ENCODE data around the gene DOCK1. TPM values are rescaled to one million over a fixed set of nuclear protein-coding genes. Genes with fewer than 3 reads are reported as not detected.

The DOCK1 gene
- total RNA-seq, 1 donor from 2014 or later, result 72.6 TPM

DNA sequence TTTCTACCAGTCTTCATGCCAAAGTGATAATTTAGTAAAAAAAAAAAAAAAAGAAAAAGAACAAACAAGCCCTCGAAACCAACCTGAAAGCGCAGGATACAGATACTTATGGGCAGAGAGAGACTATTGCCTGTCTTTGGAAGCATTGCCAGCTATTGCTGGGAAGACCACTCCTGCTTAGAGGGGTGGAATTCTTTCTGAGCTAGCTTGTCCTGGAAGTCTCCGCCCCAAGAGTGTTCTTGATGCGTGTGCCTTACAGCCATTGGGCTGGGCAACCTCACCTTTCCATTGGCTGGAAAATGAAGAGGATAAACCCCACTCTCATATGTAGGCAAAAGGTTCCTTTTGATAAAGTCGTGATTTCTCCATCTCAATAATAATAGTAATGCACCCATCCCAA is 311.0 kb downstream of the DOCK1 start:
- Mint-ChIP-seq H3K27ac (no peak overlapping the region), H3K4me1 (peaks cover 14% of the 10 kb centered on the region), H3K4me3 (no peak overlapping the region), H3K36me3 (no peaks in the 10 kb centered on the region), H3K9me3 (peaks cover 3% of the 10 kb centered on the region), H3K27me3 (ENCODE audit: insufficient read depth, low read depth) (no peaks in the 10 kb centered on the region)
- H3K79me2 ChIP-seq (ENCODE audit: low read depth), result no peaks in the 10 kb centered on the region
- no peaks in the 10 kb centered on the region for H3K27me3 ChIP-seq
- H3K36me3 ChIP-seq, result no peaks in the 10 kb centered on the region
- H3F3A ChIP-seq (ENCODE audit: low read depth), result peaks cover 3% of the 10 kb centered on the region
- no peak overlapping the region for H3K4me3 ChIP-seq
- H3K4me1 ChIP-seq, result peaks cover 10% of the 10 kb centered on the region
- no peak for TF ChIP-seq EZH2 (IDR thresholded peaks at IDR 0.05)
- no peak for TF ChIP-seq EZH2phosphoT487 (IDR thresholded peaks at IDR 0.05)
- TF ChIP-seq, protein P1, sequence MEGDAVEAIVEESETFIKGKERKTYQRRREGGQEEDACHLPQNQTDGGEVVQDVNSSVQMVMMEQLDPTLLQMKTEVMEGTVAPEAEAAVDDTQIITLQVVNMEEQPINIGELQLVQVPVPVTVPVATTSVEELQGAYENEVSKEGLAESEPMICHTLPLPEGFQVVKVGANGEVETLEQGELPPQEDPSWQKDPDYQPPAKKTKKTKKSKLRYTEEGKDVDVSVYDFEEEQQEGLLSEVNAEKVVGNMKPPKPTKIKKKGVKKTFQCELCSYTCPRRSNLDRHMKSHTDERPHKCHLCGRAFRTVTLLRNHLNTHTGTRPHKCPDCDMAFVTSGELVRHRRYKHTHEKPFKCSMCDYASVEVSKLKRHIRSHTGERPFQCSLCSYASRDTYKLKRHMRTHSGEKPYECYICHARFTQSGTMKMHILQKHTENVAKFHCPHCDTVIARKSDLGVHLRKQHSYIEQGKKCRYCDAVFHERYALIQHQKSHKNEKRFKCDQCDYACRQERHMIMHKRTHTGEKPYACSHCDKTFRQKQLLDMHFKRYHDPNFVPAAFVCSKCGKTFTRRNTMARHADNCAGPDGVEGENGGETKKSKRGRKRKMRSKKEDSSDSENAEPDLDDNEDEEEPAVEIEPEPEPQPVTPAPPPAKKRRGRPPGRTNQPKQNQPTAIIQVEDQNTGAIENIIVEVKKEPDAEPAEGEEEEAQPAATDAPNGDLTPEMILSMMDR (IDR thresholded peaks at IDR 0.05), result no peak
- H3K9me3 ChIP-seq (ENCODE audit: low read depth), result no peaks in the 10 kb centered on the region
- no peak overlapping the region for H3K27ac ChIP-seq
- H3K4me2 ChIP-seq, result peak overlapping the region; percentile 12
- H3K9ac ChIP-seq, result no peak overlapping the region
- H4K20me1 ChIP-seq (ENCODE audit: low read depth), result no peaks in the 10 kb centered on the region
- H2AFZ ChIP-seq (replicated peaks), result no peak overlapping the region
- DNase-seq (ENCODE audit: low spot score), result no peak

DNA sequence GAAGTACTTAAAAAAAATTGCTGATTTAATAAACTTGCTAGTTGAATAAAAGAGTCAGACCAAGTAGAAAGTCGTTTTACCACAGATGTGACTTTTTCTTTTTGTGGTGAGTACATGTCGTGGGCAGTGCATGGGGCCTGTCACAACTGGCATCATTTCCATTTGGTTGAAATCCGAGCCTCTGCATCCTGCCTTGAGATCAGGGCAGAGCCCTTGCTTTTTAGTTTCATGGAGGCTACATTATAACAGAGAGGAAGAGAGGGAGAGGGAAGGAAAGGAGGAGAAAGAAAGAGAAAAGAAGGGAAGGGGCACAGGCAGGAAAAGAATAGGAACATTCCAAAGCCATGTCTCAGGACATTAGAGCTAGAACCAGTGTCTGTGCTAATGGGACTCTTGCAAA is 311.6 kb downstream of the DOCK1 start:
- no peaks in the 10 kb centered on the region for H3K27me3 ChIP-seq
- no peak overlapping the region for H3K27ac ChIP-seq
- H3K4me2 ChIP-seq, result no peak overlapping the region
- H3K4me1 Mint-ChIP-seq, result peaks cover 14% of the 10 kb centered on the region
- H3K9ac ChIP-seq, result no peak overlapping the region
- H2AFZ ChIP-seq (replicated peaks), result no peak overlapping the region
- no peaks in the 10 kb centered on the region for H3K9me3 ChIP-seq (ENCODE audit: low read depth)
- no peaks in the 10 kb centered on the region for H3K36me3 Mint-ChIP-seq
- H3F3A ChIP-seq (ENCODE audit: low read depth), result peaks cover 3% of the 10 kb centered on the region
- no peak overlapping the region for H3K4me3 ChIP-seq
- no peaks in the 10 kb centered on the region for H3K79me2 ChIP-seq (ENCODE audit: low read depth)
- no peaks in the 10 kb centered on the region for H3K27me3 Mint-ChIP-seq (ENCODE audit: insufficient read depth, low read depth)
- H4K20me1 ChIP-seq (ENCODE audit: low read depth), result no peaks in the 10 kb centered on the region
- TF ChIP-seq EZH2phosphoT487 (IDR thresholded peaks at IDR 0.05) (no peak), EZH2 (IDR thresholded peaks at IDR 0.05) (no peak)
- TF ChIP-seq, protein P1 (IDR thresholded peaks at IDR 0.05), result no peak
- H3K4me3 Mint-ChIP-seq, result no peak overlapping the region
- peaks cover 10% of the 10 kb centered on the region for H3K4me1 ChIP-seq
- H3K27ac Mint-ChIP-seq, result no peak overlapping the region
- no peak for DNase-seq (ENCODE audit: low spot score)
- no peaks in the 10 kb centered on the region for H3K36me3 ChIP-seq
- H3K9me3 Mint-ChIP-seq, result peaks cover 3% of the 10 kb centered on the region

DNA sequence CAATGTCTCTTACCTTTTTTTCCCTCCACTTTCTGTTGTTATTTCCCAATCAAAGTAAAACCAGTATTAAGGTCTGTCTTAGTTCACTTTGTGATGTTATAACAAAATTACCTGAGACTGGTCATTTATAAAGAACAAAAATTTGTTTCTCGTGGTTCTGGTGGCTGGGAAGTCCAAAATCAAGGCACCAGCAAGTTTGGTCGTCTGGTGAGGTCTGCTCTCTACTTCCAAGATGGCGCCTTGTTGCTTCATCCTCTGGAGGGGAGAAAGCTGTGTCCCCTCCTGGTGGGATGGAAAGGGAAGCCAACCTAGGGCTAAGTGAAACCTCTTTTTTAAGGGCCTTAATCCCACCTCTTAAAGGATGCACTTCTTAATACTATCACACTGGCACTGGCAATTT is 313.4 kb downstream of the DOCK1 start:
- H3K36me3 Mint-ChIP-seq, result no peaks in the 10 kb centered on the region
- peaks cover 3% of the 10 kb centered on the region for H3K9me3 Mint-ChIP-seq
- peaks cover 14% of the 10 kb centered on the region for H3K4me1 Mint-ChIP-seq

More for the DNA sequence above, 313.4 kb downstream of the DOCK1 start:
- H3K9ac ChIP-seq, result no peak overlapping the region
- no peak overlapping the region for H2AFZ ChIP-seq (replicated peaks)
- H3K4me1 ChIP-seq, result peaks cover 10% of the 10 kb centered on the region
- no peaks in the 10 kb centered on the region for H3K27me3 ChIP-seq
- no peak overlapping the region for H3K4me3 ChIP-seq
- H3K4me3 Mint-ChIP-seq, result no peak overlapping the region
- H4K20me1 ChIP-seq (ENCODE audit: low read depth), result peaks cover 4% of the 10 kb centered on the region
- H3K27me3 Mint-ChIP-seq (ENCODE audit: insufficient read depth, low read depth), result no peaks in the 10 kb centered on the region
- DNase-seq (ENCODE audit: low spot score), result no peak
- no peaks in the 10 kb centered on the region for H3K36me3 ChIP-seq
- H3K27ac ChIP-seq, result no peak overlapping the region
- H3K9me3 ChIP-seq (ENCODE audit: low read depth), result no peaks in the 10 kb centered on the region
- TF ChIP-seq, protein P1 (IDR thresholded peaks at IDR 0.05), result no peak
- TF ChIP-seq EZH2phosphoT487 (IDR thresholded peaks at IDR 0.05), result no peak
- no peak for TF ChIP-seq EZH2 (IDR thresholded peaks at IDR 0.05)
- H3K79me2 ChIP-seq (ENCODE audit: low read depth), result no peaks in the 10 kb centered on the region
- H3K4me2 ChIP-seq, result no peak overlapping the region
- no peak overlapping the region for H3K27ac Mint-ChIP-seq
- peaks cover 3% of the 10 kb centered on the region for H3F3A ChIP-seq (ENCODE audit: low read depth)
